ENCODE measurements around the gene NIPAL3.
"Not testable (repeated sequence)": the region's sequence is repeated elsewhere in the genome, so short reads cannot be mapped to it uniquely, and the experiment has no call there.

The NIPAL3 gene

DNA sequence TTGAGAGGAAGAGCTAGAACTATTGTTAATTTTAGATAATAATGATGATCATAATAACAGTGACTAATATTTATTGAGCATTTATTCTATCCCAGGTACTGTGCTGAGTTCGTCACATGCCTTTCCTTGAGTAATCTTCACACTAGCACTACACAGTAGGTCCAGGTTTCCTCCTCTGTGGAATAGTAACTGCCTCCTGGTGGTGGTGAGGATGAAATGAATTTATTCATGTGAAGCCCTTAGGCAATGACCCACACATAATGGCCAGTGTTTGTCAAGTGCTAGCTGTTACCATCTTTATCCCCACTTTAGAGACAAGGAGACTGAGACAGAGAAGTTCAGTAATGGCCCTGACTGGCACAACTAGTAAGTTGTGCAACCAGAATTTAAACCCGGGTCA is 5.9 kb downstream of the NIPAL3 start:
- no peak for DNase-seq (ENCODE audit: low read depth in 2 of 2)

DNA sequence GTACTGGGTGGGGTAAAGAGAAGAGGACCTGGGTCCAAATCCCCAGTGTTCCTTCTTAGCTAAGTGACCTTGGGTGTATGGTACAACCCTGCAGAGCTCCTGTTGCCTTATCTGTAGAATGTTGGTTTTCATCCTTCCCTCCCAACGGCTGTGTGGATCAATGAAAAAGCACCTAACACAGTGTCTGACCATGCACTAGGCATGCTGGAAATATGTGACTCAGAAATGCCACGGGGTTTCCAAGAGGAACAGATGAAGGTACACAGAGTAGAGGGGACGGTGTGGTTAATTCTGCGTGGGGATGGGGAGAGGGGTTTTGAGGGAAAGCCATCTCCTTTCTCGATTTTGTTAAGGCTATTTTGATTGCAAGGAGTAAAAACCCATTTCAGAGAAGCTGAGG is 8.6 kb downstream of the NIPAL3 start:
- DNase-seq (ENCODE audit: low read depth in 2 of 2) = no peak

DNA sequence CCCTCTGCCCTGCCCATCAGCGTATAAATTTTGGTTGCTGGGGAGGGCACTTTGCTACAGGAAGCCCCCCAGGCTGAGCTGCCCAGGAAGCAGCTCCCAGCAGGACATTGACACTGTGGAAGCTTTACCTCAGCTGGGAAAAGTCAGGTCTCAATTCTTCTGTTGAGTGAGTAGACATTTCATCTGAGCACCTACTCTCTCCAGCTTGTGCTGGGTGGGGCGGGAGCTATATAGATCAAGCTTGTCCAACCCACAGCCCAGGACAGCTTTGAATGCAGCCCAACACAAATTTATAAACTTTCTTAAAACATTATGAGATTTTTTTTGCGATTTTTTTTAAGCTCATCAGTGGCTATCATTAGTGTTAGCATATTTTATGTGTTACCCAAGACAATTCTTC is 9.4 kb downstream of the NIPAL3 start:
- DNase-seq (ENCODE audit: low read depth in 2 of 2) = no peak

DNA sequence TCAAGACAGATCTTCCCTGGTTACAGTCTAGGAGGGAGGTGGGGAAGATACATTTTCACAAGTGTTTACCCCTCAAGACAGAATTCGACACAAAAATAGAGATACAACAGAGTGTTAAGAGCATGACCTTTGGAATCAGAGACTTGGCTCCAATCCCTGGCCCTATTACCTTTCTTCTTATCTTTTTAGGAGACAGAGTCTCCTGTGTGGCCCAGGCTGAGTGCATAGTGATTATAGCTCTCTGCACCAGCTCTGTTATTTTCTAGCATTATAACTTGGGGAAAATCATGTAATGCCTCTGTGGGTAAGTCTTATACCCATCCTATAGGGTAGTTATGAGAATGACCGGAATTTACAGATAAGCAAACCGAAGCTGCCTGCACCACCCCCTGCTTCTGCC is 9.8 kb downstream of the NIPAL3 start:
- DNase-seq (ENCODE audit: low read depth in 2 of 2) = no peak

DNA sequence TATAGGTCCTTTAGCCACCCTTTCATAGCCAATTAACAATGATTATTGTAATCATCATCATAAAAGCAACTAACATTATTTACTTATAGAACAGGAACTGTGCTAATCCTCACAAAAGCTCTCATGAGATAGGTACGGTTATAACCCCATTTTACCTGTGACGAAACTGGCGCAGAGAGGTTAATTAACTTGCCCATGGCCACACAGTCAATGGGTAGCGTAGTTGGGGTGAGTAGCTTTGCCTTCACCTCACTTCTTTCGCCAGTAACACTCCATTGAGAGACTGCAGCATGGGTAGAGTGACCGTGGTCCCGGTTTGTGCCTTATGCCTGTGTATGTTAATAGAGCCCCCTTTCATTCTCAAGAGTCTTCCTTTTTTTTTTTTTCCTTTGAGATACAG is 10.3 kb downstream of the NIPAL3 start:
- no peak for DNase-seq (ENCODE audit: low read depth in 2 of 2)

DNA sequence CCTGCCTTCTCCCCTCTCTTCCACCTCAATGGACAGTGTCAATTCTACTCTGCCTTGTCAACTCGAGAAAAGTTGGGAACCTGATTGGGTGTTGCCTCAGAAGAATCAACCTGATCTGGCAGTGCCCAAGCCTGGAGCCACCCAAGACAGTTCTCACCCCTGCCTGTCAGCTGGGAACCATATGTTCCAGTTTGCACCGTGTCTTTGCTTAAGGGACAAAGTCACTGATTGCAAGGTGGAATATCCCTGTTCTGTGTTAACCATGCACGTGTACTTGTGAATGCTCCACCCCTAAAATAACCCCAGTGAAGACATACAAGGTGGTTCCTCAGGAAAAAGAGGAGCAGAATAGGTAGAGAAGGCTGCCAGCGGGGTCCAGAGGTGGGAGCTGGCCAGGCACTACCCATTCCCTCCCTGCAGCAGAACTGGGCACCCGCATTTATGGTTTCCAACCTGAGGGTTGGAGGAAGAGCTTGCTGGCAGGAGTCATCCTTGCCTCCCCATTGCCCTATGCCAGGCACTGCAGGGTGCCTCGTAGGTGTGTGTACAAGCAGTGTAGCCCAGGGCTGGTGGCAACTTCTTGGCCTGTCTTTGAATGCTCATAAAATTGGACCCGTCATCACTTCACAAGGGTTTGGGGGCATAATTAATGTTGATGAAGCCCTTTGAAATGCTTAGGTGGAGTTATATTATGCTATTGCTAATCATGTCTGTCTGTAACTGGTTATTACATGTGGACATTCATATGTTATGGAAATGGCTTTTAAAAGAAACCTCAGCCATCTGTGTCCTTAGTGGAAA is 11.3 kb downstream of the NIPAL3 start:
- DNase-seq (ENCODE audit: low read depth in 2 of 2) = no peak

DNA sequence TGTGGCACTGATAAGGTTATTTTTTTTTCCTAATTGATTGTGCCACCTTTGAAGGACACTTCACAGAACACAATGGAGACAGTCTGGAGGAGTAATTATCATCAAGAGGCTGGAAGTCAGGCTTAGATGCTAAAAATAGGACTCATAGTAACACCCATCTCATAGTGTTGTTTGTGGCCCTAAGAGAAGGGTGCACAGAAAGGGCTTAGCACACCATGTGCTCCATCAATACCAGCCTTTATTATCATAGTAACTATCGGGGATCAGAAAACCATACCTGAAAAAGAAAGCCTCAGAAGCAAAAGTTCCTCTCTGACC is 11.9 kb downstream of the NIPAL3 start:
- no peak for DNase-seq (ENCODE audit: low read depth in 2 of 2)

DNA sequence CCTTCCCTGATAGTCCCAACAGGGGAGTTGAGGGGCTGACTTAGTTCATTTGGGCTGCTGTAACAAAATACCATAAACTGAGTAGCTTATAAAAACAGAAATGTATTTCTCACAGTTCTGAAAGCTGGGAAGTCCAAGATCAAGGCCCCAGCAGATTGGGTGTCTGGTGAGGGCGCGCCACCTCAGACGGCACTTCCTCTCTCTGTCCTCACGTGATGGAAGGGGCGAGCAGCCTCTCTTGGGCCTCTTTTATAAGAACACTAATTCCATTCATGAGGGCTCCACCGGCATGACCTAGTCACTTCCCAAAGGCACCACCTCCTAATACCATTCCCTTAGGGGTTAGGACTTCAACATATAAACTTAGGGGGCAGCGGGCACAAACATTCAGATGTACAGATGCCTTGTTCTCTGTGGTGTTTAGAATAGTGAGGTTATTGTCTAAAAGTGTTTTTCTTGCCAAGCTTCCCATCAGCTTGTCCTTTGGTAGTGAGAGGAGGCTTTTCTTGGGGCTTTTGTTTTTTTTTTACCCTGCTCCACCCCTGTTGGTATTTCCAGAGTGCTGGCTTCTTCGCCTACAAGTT is 20.3 kb downstream of the NIPAL3 start:
- no peak for DNase-seq (ENCODE audit: low read depth in 2 of 2)

DNA sequence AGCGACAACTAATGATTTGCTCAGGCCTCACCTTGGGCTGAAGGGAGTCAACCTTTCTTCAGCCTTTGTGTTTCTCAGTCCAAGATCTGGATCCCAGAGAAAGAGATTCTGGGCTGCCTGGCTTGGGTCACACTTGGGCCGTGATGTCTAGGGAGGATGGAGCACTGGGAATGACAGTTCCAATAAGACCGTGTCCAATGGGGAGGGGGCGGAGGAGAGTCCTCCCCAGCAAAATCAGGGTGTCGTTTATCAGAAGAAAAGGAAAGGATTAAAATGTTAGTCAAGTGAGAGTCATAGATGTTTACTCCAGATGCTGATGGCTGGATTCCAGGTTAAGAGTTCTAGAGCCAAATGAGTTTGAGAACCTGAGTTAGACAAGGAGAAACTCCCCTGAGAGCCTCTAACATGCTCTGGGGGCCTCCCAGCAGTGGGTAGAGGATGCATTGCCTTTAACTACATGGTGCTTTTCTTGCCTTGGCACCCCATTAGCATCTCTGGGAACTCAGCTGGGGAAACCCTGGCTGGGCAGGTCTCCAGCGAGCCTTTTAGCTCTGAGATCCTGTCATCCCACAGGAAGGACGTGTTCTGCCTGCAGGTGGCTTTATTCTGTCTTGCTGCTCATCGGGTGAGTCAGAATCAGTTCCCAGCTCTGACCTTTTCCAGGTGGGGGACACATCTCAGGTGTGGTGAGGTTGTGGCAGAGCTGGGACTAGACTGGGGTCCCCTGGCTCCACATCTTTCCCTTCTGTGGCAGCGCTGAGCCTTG is 22.2 kb downstream of the NIPAL3 start:
- DNase-seq (ENCODE audit: low read depth in 2 of 2) = no peak

DNA sequence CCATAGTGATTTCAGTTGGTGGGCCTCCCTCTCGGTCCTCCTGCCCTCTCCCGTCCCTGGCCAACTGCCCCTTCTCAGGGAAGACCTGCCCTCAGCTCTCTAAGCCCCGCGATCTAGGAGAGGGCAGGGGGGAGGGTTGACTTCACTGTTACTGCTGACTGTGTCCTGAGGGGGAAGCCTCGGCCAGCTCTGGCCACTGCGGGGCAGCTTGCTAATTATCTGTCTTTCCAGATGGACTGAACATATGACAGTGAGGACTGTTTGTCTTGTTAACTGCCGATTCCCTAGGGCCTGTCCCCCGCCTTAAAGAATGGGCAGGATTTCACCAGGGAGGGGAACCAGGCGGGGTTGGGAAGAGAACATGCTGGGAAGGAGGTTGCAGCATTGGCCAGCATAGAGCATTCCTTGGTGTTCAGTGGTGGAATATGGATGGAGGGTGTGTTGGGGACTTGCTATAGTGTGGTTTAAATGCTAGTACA is 22.9 kb downstream of the NIPAL3 start:
- DNase-seq (ENCODE audit: low read depth in 2 of 2) = no peak

DNA sequence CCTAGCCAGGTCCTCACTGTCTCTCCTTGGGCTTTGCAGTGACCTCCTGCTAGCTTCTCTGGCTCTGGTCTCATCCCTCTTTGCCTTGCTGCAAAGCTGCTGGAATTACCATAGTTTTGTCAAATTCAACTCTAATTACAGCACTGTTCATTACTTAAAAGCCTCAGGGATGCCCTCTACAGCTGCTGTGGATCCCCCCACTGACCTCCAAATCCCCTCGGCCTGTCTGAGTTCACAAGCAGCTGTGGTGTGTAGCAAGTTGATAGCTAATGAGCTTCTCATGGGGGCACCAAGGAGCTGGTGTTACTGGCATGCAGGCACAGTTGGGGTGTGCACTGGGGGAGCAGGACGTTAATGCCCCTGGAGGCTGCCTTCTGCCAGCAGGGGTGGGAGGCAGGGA is 24.8 kb downstream of the NIPAL3 start:
- no peak for DNase-seq (ENCODE audit: low read depth in 2 of 2)

DNA sequence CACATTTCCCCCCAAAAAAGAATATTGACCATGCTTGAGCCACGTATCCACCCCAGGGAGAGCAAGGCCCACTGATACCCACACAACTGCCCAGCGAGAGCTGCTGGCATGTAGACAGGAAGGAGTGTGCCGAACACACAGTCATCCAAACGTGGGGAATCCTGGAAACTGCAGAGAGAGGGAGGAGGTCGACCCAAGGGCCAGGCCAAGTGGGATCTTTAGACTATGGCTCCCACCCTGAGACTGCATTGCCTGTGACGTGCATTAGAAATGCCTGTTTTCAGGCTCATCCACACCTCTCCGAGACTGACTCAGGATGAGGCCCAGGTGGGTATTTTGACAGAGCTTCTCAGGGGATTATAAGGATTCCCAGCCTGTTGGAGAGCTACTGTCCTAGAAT is 25.9 kb downstream of the NIPAL3 start:
- DNase-seq (ENCODE audit: low read depth in 2 of 2) = no peak

DNA sequence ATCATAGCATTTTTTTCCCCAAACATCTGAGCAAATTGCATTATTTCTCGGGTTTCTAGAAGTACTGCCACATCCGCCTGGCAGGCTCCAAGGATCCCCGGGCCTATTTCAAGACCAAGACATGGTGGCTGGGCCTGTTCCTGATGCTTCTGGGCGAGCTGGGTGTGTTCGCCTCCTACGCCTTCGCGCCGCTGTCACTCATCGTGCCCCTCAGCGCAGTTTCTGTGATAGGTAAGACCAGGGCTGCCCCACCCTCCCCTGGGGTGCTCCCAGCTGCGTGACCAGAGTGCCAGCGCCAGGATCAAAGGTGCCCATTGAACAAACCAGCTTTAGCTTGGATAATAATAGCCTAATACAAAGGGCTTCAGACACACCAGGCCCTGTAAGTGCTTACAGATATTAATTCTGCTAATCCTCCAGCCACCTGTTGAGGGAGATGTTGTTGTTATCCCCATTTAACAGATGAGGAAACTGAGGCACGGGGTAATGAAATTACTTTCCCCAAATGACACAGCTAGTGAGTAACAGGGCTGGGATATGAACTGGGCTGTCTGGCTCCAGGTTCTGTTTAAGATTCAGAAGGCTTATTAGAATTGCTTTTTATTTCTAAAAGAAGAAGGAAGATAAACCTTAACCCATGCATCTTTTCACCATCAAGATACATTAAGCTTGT is 26.5 kb downstream of the NIPAL3 start:
- no peak for DNase-seq (ENCODE audit: low read depth in 2 of 2)

DNA sequence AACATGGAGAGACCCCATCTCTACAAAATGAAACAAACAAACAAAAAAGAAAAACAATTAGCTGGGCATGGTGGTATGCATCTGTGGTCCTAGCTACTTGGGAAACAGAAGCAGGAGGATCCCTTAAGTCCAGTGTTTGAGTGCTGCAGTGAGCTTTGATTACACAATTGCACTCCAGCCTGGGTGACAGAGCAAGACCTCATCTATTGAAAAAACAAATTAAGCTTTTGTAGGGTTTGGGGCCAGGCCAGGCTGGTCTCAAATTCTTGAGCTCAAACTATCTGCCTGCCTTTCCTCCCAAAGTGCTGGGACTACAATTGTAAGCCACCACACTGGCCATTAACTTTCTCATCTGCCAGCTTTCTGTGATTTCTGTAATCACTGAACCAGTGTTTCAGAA is 27.2 kb downstream of the NIPAL3 start:
- no peak for DNase-seq (ENCODE audit: low read depth in 2 of 2)

DNA sequence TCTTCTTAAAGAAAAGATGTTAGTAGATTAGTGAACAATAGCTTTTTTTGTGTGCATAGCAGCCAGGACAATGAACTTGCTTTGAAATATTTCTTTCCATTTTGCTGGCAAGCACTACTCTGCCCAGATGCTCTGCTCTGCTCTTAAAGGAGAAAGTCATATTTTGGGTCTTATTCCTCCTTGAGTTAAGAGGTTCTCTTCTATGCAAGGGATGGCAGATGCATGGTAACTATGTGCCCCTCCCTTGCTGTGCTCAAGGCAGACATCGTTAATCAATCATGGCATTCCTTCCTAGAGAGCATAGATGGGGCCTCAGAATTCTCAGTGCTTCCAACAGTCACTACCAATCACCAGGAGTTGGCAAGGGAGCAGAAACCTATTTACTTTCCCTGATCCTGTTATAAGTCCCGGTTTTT is 27.6 kb downstream of the NIPAL3 start:
- no peak for DNase-seq (ENCODE audit: low read depth in 2 of 2)

DNA sequence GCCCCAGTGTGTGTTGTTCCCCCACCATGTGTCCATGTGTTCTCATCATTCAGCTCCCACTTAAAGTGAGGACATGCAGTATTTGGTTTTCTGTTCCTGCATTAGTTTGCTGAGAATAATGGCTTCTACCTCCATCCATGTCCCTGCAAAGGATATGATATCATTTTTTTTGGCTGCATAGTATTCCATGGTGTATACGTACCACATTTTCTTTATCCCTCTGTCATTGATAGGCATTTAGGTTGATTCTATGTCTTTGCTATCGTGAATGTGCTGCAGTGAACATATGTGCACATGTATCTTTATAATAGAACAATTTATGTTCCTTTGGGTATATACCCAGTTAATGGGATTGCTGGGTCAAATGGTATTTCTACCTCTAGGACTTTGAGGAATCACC is 30.8 kb downstream of the NIPAL3 start:
- not testable (repeated sequence) for DNase-seq (ENCODE audit: low read depth in 2 of 2)

DNA sequence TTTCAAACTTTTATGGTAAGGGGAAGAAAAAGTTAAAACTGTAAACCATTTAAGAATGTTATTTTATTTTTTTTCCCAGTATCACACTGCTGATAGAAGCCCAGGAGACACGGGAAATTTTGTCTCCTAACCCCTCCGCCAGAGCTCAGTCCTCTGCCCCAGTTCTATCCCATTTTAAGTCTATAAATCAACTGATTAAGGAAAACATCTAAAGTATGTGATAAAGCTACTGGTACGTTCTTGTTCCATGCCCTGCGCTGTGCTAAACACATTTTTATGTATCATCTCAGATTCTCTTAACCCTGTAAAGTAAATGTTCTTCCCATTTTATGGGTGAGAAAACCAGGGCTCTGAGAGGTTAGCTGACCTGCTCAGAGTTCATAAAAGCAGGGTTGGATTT is 34.7 kb downstream of the NIPAL3 start:
- no peak for DNase-seq (ENCODE audit: low read depth in 2 of 2)

DNA sequence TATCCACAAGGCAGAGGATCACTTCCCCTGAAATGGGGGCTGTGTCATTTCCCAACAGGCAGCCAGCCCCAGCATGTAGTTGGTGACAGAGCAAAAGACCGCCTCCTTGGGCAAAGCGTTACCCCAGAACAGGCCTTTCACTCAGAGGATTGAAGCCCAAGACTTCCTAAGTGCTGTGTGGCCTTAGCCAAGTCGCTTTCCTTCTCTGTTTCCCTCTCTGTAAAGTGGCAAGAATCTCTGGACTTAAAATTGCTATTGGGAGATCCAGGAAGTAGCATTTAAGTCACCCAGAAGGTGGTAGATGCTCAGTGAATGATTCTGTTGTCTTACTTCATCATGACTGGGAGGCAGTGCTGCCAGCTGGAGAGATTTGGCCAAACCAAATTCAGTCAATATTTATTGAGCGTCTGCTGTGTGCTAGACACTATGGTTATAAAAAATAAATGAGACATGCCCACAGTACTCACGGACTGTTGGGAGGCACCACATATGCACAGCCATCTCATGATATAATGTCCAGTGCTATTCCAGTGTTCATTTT is 35.3 kb downstream of the NIPAL3 start:
- no peak for DNase-seq (ENCODE audit: low read depth in 2 of 2)

DNA sequence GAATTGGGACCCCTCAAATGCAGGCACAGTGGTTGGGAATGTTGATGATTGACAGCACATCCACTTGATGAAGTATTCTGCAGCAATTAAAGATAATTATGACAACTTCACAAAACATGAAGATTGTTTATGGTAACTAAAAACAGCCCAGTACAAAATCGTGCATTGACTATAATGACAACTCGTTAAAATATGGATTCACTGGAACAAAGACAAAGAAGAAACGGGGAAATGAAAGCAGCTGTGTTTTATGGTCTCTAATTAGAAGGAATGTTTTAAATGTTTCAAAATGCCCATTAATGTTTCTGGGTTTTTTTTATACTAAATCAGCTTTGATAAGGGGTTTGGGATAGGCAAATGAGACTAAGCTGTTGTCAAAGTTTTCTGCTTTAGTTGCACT is 36.1 kb downstream of the NIPAL3 start:
- no peak for DNase-seq (ENCODE audit: low read depth in 2 of 2)

DNA sequence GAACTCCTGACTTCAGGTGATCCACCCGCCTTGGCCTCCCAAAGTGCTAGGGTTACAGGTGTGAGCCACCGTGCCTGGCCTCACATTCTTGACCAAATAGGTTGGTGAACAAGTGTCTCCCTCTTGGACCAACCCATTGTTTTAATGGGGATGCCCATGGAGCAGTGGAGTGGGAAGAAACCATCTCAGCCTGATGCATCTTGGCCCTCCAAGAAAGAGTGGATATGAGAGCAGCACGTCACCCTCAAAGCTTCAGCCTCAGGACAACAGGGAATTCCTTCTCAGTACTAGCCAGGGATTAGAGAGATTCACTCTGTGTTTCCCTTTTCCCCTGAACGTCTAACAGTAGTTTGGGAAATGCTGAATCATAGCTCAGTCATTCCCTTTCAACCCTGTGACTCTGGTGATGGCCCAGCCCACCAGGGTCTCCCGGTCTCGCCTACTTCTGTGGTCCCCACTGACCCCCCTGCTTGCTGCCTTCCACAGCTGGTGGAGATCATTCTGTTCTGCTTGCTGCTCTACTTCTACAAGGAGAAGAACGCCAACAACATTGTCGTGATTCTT is 37.4 kb downstream of the NIPAL3 start:
- DNase-seq (ENCODE audit: low read depth in 2 of 2) = no peak

DNA sequence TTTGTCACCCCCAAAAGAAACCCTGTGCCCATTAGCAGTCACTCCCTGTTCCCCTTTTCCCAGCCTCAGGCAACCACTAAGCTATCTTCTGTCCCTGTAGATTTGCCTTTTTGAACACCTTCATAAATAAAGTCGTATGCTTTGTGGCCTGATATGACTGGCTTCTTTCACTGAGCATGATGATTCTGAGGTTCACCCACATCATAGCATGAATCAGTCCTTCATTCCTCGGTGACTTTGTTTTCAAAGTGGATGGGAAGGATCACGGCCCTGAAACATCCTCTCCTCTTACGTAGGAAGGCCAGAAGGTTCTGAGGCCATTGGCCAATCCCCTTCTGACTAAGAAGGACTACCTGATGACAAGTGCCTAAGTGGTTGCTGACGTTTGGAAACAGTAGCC is 39.1 kb downstream of the NIPAL3 start:
- no peak for DNase-seq (ENCODE audit: low read depth in 2 of 2)

DNA sequence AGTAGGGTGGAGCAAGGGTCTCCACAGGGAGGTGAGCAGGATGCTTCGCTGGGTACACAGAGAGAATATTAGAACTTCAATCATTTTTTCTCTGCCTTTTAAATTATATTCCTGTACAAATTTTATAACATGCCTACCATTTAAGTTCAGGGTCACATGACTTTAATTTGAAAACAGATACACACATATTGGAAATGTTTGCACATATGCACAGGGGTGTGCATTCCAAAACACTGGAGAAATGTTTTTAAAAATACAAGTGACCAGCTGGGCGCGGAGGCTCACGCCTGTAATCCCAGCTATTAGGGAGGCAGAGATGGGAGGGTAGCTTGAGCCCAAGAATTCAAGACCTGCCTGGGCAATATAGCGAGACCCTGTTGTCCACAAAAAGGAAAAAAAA is 39.7 kb downstream of the NIPAL3 start:
- no peak for DNase-seq (ENCODE audit: low read depth in 2 of 2)

All from stimulated activated CD8-positive, alpha-beta memory T cell treated with anti-CD3 and anti-CD28 coated beads, Interleukin-2, amount 100 ng/mL, for 48 hours (primary cell).